ENCODE data around the gene SRGAP2B. TPM values are rescaled to one million over a fixed set of nuclear protein-coding genes. Genes with fewer than 3 reads are reported as not detected.

The SRGAP2B gene
- polyA plus RNA-seq, 1 donor (not counting 4 experiments of a cell fraction or from before 2014, with no cell fraction given): 11.0 TPM

Small RNA genes lying within 50 kb of the gene (small RNA-seq; reads per million reads assigned to genes)
- 0 reads per million in 3 experiments for gene AC242498.1 (ENCODE audit: insufficient read length in 3 of 3, low read depth in 3 of 3, low replicate concordance in 1 of 3)

Other genes starting within 250 kb of the SRGAP2B start
- 0.36 to 3.0 TPM (median 1.1 TPM) in 3 replicates for gene FAM72D, start 646 bp upstream of the SRGAP2B start, polyA plus RNA-seq
- gene PPIAL4D, start 146.8 kb upstream of the SRGAP2B start, polyA plus RNA-seq: not detected in 3 replicates